Astrocyte of the cerebellum (primary cell): ENCODE data around the gene OR56A4.

Experiments used
- DNase-seq: peaks from one replicate; pipeline ENCODE4 v3.0.0-alpha.2; 2011; ENCODE audit warnings: low read depth
- H3K4me3 ChIP-seq: 2 replicates; pipeline ENCODE4 v1.5.1; 2011; ENCODE audit warnings: mild to moderate bottlenecking, low read depth, low read length, moderate library complexity
- CTCF ChIP-seq: IDR thresholded peaks from 2 replicates; pipeline ENCODE4 v1.5.1; 2012; ENCODE audit warnings: low read length, low read depth, moderate library complexity, mild to moderate bottlenecking; ENCODE audit errors: missing control alignments
- in situ Hi-C: cut with HindIII; loops from 2 replicates; pipeline ENCODE4 v1.10.0; 2017; ENCODE audit warnings: low sequenced_read_pairs

Gene OR56A4

GRCh38 chr11:5994791-5995190, 12.0 kb downstream of the OR56A4 start:
- H3K4me3 ChIP-seq: no peak overlapping the region
- no peak for TF ChIP-seq CTCF
- no peak for DNase-seq
- in situ Hi-C loops: no loop called here

DNA sequence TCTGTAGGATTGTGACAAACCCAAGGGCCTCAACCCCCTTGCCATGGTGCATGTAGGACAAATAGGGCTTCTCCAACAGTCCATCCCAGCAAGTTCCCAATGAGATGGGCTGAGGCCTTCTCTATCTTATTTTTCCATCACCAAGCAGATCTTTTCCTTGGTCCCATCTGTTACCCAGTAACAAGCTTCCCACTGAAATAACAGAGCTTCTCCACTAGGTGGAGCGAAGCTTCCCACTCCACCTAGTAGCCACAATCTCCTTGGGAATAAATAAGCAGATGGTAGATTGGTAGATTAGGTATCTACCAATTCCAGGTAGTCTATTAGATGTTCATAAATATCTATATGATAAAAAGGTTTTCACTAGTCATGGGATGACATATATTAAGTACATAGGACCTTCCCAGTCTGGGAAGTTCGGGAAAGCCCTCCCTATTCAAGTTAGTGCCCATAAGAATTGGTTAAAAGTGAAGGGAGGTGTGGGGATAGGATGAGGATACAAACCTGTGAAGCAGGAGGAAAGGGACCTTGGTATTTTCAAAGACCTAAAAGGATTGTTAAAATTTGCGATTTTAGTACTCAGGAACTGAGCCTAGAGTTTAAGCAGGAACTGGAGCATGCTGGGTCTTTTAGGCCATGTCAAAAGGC, 14.0 kb downstream of the OR56A4 start:
- in situ Hi-C loops: no loop called here
- no peak for DNase-seq

DNA sequence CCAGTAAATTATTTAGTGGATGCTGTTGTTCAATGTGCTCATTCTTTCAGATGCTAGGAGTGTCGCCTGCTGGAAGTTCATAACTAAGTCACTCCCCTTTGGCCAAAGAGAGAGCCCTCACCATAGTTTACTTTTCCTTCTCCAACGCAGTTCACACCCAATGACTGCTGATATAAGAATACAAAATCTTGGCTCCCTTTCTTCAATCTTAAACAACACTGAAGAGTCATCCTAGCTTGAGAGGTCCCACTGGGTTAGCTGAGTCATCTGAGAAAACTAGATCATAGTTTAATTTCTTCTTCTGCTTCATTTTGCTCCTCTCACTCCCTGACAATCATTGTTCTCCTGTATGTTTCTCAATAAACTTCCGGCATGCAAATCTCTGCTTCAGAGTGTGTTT, 14.6 kb downstream of the OR56A4 start:
- no peak overlapping the region for H3K4me3 ChIP-seq
- in situ Hi-C loops: no loop called here
- DNase-seq: no peak
- no peak for TF ChIP-seq CTCF

More for the DNA sequence above, 14.0 kb downstream of the OR56A4 start:
- no peak overlapping the region for H3K4me3 ChIP-seq
- TF ChIP-seq CTCF: peak; percentile 36

DNA sequence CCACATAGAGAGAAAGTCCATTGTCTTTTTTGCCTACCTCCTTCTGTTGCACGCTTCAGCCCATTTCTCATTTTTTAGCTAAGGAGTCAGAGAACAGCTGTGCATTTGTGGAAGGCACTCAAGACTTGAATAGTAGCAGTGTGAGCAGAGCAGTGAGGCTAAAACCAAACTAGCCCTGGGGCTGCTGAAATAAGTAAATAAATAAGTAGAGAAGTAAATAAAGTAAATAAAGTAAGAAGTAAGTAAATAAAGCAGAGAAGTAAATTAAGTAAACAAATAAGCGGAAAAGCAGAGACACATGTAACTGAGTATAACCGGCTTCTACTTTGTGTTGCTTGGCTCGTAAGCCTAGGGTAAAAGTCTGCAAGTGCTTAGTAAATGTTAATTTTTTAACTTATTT, 17.5 kb downstream of the OR56A4 start:
- DNase-seq: no peak

GRCh38 chr11:5986885-5987284, 19.9 kb downstream of the OR56A4 start, which contains the start of gene OR52L1:
Gene OR52L1 (minus strand): TSS chr11:5986985. CDS start chr11:5986930, 55 bp downstream.
- no peak within 1 kb of the TSS for H3K4me3 ChIP-seq
- in situ Hi-C loops: no loop called here
- TF ChIP-seq CTCF: no peak
- DNase-seq: no peak

More for the DNA sequence above, 17.5 kb downstream of the OR56A4 start:
- in situ Hi-C loops: no loop called here
- H3K4me3 ChIP-seq: no peak overlapping the region
- TF ChIP-seq CTCF: no peak

- in situ Hi-C loops: loop anchor here (5.0 kb wide), 1 partner anchor 59 kb away; no protein-coding TSS in a partner anchor
- no peak for TF ChIP-seq CTCF
- DNase-seq: no peak
- H3K4me3 ChIP-seq: no peak overlapping the region
Measured at GRCh38 chr11:5983443-5983842, 23.3 kb downstream of the OR56A4 start.
